ENCODE results near the gene TRIM67. TPM values are rescaled to one million over a fixed set of nuclear protein-coding genes. Genes with fewer than 3 reads are reported as not detected.
A peak's percentile ranks its signal among the peaks of the same experiment; 100 is the strongest.

Gene TRIM67
- total and polyA plus RNA-seq, 9 of the 15 experiments (the other 6 are each of a cell fraction or from before 2014, with no cell fraction given), result 0.04 to 0.60 (median 0.31) TPM

GRCh38 chr1:231159963-231160761 lies 1.7 kb upstream of the TRIM67 start (continued):
- TF ChIP-seq GATA2 (CRISPR knock-in tag; IDR thresholded peaks at IDR 0.05) (peak; percentile 99), CBFA2T3 (IDR thresholded peaks at IDR 0.05) (peak; percentile 99), MXI1 (IDR thresholded peaks at IDR 0.05; ENCODE audit: low read depth, low read length) (no peak), ZBTB1 (CRISPR knock-in tag; IDR thresholded peaks at IDR 0.05; ENCODE audit: borderline replicate concordance, low read depth) (no peak), MYNN (IDR thresholded peaks at IDR 0.05) (peak; percentile 95), MYNN (CRISPR knock-in tag; IDR thresholded peaks at IDR 0.05) (no peak), NCOA1 (IDR thresholded peaks at IDR 0.05; ENCODE audit: low read depth) (peak; percentile 95), ATF7 (IDR thresholded peaks at IDR 0.05) (peak; percentile 94), GATAD2B (IDR thresholded peaks at IDR 0.05; ENCODE audit: borderline replicate concordance) (peak; percentile 90), TFE3 (CRISPR knock-in tag; IDR thresholded peaks at IDR 0.05) (no peak), MTA2 (IDR thresholded peaks at IDR 0.05; ENCODE audit: low read depth) (peak; percentile 100), RFX7 (CRISPR knock-in tag; IDR thresholded peaks at IDR 0.05) (no peak), ZBTB40 (IDR thresholded peaks at IDR 0.05) (no peak), ZBTB40 (CRISPR knock-in tag; IDR thresholded peaks at IDR 0.05) (no peak; the same call in 1 of the 2 replicates), ZNF696 (CRISPR knock-in tag; conservative IDR thresholded peaks at IDR 0.05) (no peak), CTBP1 (IDR thresholded peaks at IDR 0.05; ENCODE audit: borderline replicate concordance) (peak; percentile 99), NCOA6 (IDR thresholded peaks at IDR 0.05) (0 out of 2 replicates have a peak, but pooled peaks have one; percentile 40), PREB (CRISPR knock-in tag; IDR thresholded peaks at IDR 0.05) (no peak), SPI1 (IDR thresholded peaks at IDR 0.05; ENCODE audit: borderline replicate concordance, low read depth, low read length) (peak; percentile 55; the same call in 1 of the 2 replicates)

Data from K562 (cell line).